ENCODE results near the gene MAGED2. TPM values are rescaled to one million over a fixed set of nuclear protein-coding genes. Genes with fewer than 3 reads are reported as not detected.
"Not testable (repeated sequence)": the region's sequence is repeated elsewhere in the genome, so short reads cannot be mapped to it uniquely, and the experiment has no call there.

Gene MAGED2
- total RNA-seq, 1 donor from 2014 or later, result 259 TPM

DNA sequence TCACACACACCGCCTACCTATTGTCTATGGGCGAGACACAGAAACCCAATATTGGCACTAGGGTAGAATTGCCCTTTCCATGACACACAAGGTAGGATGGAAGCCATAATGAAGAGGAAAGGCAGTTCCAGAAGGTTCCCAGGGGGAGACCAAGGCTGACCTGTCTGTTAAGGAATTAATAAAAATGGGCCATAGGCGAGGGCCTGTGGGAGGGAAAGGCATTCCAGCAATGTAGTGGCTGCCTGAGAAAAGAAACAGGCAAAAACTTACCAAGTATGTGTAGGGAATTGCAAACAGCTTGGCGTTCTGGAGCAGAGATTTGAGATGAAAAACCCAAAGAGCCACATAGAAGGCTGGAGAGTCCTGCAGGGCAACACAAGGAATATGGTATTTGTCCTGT lies 19.1 kb downstream of the MAGED2 start:
- Mint-ChIP-seq H3K27me3 (ENCODE audit: low read depth) (no peaks in the 10 kb centered on the region), H3K27ac (ENCODE audit: unreplicated experiment) (no peak overlapping the region), H3K36me3 (ENCODE audit: low read depth) (peaks cover 6% of the 10 kb centered on the region), H3K4me3 (no peak overlapping the region), H3K9me3 (peaks cover 15% of the 10 kb centered on the region), H3K4me1 (peaks cover 15% of the 10 kb centered on the region)
- DNase-seq (ENCODE audit: low read depth, low spot score), result no peak
- TF ChIP-seq, protein P1, sequence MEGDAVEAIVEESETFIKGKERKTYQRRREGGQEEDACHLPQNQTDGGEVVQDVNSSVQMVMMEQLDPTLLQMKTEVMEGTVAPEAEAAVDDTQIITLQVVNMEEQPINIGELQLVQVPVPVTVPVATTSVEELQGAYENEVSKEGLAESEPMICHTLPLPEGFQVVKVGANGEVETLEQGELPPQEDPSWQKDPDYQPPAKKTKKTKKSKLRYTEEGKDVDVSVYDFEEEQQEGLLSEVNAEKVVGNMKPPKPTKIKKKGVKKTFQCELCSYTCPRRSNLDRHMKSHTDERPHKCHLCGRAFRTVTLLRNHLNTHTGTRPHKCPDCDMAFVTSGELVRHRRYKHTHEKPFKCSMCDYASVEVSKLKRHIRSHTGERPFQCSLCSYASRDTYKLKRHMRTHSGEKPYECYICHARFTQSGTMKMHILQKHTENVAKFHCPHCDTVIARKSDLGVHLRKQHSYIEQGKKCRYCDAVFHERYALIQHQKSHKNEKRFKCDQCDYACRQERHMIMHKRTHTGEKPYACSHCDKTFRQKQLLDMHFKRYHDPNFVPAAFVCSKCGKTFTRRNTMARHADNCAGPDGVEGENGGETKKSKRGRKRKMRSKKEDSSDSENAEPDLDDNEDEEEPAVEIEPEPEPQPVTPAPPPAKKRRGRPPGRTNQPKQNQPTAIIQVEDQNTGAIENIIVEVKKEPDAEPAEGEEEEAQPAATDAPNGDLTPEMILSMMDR (conservative IDR thresholded peaks at IDR 0.05), result no peak

DNA sequence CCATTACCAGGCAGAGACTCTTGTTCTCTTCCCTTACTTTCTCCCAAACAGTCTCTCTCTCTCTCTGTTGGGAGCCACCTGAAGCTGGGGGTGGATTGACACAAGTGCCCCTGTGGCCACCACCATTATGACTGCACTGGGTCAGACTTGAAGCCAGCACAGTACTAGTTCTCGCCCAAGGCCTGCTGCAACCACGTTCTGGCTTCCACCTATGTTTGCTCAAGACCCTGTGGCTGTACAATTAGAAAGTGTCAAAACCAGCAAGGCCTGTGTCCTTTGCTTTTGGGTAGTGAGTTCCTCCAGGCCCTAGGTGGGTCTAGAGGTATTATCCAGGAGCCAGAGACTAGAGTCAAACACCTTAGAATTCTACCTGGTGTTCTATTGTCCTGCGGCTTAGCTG lies 31.0 kb downstream of the MAGED2 start:
- no peak overlapping the region for H3K4me3 Mint-ChIP-seq
- TF ChIP-seq, protein P1 (conservative IDR thresholded peaks at IDR 0.05), result no peak
- peaks cover 14% of the 10 kb centered on the region for H3K9me3 Mint-ChIP-seq

DNA sequence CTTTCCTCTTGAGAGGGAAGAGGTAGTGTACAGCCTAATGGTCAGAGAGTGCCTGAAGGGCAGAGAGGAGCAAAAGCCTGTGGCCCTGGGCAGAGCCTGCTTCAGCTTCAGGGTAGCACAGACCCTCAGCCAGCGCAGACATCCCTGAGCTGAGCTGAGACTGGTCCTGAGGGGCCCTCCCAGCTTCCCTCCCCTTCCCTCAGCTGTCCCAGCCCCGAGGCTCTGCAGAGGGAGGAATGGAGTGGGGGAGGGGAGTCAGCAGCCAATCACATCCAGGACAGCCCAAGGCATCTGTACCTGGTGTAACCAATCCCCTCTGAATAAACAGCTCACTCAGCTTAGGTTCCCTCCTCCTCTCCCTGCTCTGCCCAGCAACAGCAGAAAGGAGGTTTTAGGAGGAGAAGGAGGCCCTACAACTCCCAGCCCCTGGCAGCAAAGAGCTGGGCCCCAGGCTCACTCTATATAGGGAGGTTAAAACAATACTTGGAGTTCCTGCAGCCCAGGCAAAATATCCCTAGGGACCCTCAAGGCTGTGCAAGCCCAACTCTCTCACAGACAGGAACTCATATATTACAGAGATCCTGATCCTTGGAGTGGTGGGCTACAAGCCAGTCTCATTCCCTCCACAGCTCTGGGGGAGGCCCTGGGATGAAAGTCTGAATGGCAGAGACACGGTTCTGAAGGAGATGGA lies 33.8 kb downstream of the MAGED2 start:
- Mint-ChIP-seq H3K36me3 (ENCODE audit: low read depth) (peaks cover 11% of the 10 kb centered on the region), H3K9me3 (peaks cover 15% of the 10 kb centered on the region), H3K4me3 (peak overlapping the region; percentile 25), H3K4me1 (peaks cover 15% of the 10 kb centered on the region), H3K27ac (ENCODE audit: unreplicated experiment) (peak overlapping the region; percentile 98)
- H3K27me3 Mint-ChIP-seq (ENCODE audit: low read depth); DNase-seq (ENCODE audit: low read depth, low spot score): not testable (repeated sequence)

More for the DNA sequence above, 31.0 kb downstream of the MAGED2 start:
- peaks cover 15% of the 10 kb centered on the region for H3K4me1 Mint-ChIP-seq
- peaks cover 7% of the 10 kb centered on the region for H3K36me3 Mint-ChIP-seq (ENCODE audit: low read depth)
- H3K27me3 Mint-ChIP-seq (ENCODE audit: low read depth), result no peaks in the 10 kb centered on the region
- H3K27ac Mint-ChIP-seq (ENCODE audit: unreplicated experiment), result no peak overlapping the region
- no peak for DNase-seq (ENCODE audit: low read depth, low spot score)

DNA sequence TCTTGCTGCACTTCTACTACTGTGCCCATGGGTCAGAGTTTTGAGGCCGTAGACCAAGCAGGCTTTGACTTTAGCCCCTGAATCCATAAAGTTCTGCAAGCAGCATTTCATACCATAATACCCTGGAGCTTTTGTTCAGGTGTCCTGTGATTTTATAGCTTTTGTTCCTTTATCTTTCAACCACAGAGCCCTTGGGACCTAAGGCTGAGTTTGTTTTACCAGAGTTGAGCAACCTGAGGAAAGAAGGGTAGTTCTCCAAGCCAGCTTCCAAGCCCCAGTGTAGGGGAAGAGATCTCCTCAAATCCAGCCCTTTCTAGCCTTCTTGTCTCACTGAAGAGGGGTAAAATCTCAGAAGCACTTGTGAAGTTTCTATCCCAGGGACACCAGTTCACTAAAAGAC lies 35.1 kb downstream of the MAGED2 start:
- H3K4me1 Mint-ChIP-seq, result peaks cover 15% of the 10 kb centered on the region
- H3K27me3 Mint-ChIP-seq (ENCODE audit: low read depth), result no peaks in the 10 kb centered on the region
- peaks cover 13% of the 10 kb centered on the region for H3K9me3 Mint-ChIP-seq
- H3K27ac Mint-ChIP-seq (ENCODE audit: unreplicated experiment), result no peak overlapping the region
- no peak for DNase-seq (ENCODE audit: low read depth, low spot score)
- peaks cover 11% of the 10 kb centered on the region for H3K36me3 Mint-ChIP-seq (ENCODE audit: low read depth)
- no peak overlapping the region for H3K4me3 Mint-ChIP-seq
- TF ChIP-seq, protein P1 (conservative IDR thresholded peaks at IDR 0.05), result no peak

DNA sequence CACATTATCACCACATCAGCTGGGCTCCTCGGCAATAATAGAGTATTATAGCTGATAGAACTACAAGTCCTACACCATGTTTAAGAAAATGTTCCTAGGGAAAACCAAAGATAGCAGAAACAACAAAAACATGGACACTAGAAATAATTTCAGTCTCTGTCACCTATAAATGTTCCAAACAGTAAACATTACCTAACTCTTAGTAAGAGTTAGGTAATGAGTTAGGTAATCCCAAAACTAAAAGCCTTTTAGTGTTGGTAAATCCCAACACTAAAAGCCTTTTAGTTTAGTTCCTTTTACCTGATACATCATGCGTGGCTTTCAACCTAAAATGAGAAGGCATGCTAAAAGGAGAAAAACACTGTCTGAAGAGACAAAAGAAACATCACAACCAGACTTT lies 35.5 kb downstream of the MAGED2 start:
- H3K4me3 Mint-ChIP-seq, result no peak overlapping the region
- H3K27me3 Mint-ChIP-seq (ENCODE audit: low read depth), result no peaks in the 10 kb centered on the region
- peaks cover 13% of the 10 kb centered on the region for H3K9me3 Mint-ChIP-seq
- H3K36me3 Mint-ChIP-seq (ENCODE audit: low read depth), result peaks cover 11% of the 10 kb centered on the region
- DNase-seq (ENCODE audit: low read depth, low spot score), result no peak
- peaks cover 15% of the 10 kb centered on the region for H3K4me1 Mint-ChIP-seq
- TF ChIP-seq, protein P1 (conservative IDR thresholded peaks at IDR 0.05), result no peak
- H3K27ac Mint-ChIP-seq (ENCODE audit: unreplicated experiment), result no peak overlapping the region

DNA sequence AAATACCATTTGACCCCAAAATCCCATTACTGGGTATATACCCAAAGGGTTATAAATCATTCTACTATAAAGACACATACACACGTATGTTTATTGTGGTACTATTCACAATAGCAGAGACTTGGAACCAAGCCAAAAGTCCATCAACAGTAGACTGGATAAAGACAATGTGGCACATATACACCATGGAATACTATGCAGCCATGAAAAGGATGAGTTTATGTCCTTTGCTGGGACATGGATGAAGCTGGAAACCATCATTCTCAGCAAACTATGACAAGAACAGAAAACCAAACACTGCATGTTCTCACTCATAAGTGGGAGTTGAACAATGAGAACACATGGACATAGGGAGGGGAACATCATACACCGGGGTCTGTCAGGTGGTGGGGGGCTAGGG lies 40.2 kb downstream of the MAGED2 start:
- H3K4me1 Mint-ChIP-seq; DNase-seq (ENCODE audit: low read depth, low spot score); H3K36me3 Mint-ChIP-seq (ENCODE audit: low read depth); H3K27me3 Mint-ChIP-seq (ENCODE audit: low read depth); H3K27ac Mint-ChIP-seq (ENCODE audit: unreplicated experiment); H3K4me3 Mint-ChIP-seq: not testable (repeated sequence)
- peaks cover 10% of the 10 kb centered on the region for H3K9me3 Mint-ChIP-seq

All from neural crest cell (in vitro differentiated cells).